B cell (primary cell): Measurements from ENCODE around the gene ZNF879. TPM values are rescaled to one million over a fixed set of nuclear protein-coding genes. Genes with fewer than 3 reads are reported as not detected.

Source experiments
- ATAC-seq: fragments of 200-7000 bp; cut with Tn5 transposase; one replicate; pipeline ENCODE4 v1.10.0; 2021; ENCODE audit warnings: low read depth, mild to moderate bottlenecking, moderate number of reproducible peaks, moderate library complexity
- CTCF ChIA-PET: fragments of 350-600 bp; sonication (Branson Sonifier 250); formaldehyde crosslinking; loops from one replicate; lab custom pipeline; 2021; ENCODE audit warnings: antibody characterized with exemption, inconsistent platforms; lab: Charles Lee
- POLR2A ChIA-PET: fragments of 350-600 bp; sonication (Branson Sonifier 250); formaldehyde crosslinking; loops from one replicate; lab custom pipeline; 2021; ENCODE audit warnings: antibody characterized with exemption; lab: Charles Lee
- DNase-seq: peaks from one replicate; pipeline ENCODE4 v3.0.0; 2013
- H2AFZ ChIP-seq: 2 replicates; pipeline ENCODE4 v1.6.1; 2012; ENCODE audit warnings: mild to moderate bottlenecking, low read depth, low read length; ENCODE audit not compliant: insufficient read depth, poor library complexity, severe bottlenecking
- H3K27ac ChIP-seq, 2 donors: 1 replicate in 1 of 2; 2 replicates in 1 of 2; pipeline ENCODE4 v1.5.1; 2012 to 2013; ENCODE audit warnings: low read length in 2 of 2, mild to moderate bottlenecking in 2 of 2, moderate library complexity in 1 of 2
- H3K27me3 ChIP-seq, 4 experiments: fragments of 200-600 bp in 1 of 4; sonication (generic) in 1 of 4; replicated peaks in 1 of 4; 1 replicate in 2 of 4; 2 replicates in 2 of 4; pipeline versions ENCODE4 v1.6.1 to v1.7.0; 2013 to 2016; ENCODE audit warnings: low read length in 3 of 4, mild to moderate bottlenecking in 2 of 4, mixed read lengths in 1 of 4, moderate library complexity in 1 of 4; ENCODE audit not compliant: insufficient read depth in 4 of 4, control insufficient read depth in 3 of 4; ENCODE audit errors: control extremely low read depth in 1 of 4
- H3K36me3 ChIP-seq, 2 experiments: replicated peaks in 1 of 2; 1 replicate in 1 of 2; 2 replicates in 1 of 2; pipeline versions ENCODE4 v1.6.1 to v1.7.1; 2013; ENCODE audit warnings: low read length in 1 of 2; ENCODE audit not compliant: insufficient read depth in 2 of 2, control insufficient read depth in 1 of 2; ENCODE audit errors: control extremely low read depth in 1 of 2, extremely low read depth in 1 of 2
- H3K4me1 ChIP-seq, 2 donors: fragments of 200-600 bp in 1 of 2; sonication (generic) in 1 of 2; 1 replicate in 1 of 2; 2 replicates in 1 of 2; pipeline versions ENCODE4 v1.5.1 to v1.6.1; 2013 to 2017; ENCODE audit warnings: low read length in 2 of 2; ENCODE audit not compliant: control insufficient read depth in 2 of 2, insufficient read depth in 2 of 2
- H3K4me2 ChIP-seq: replicated peaks from 2 replicates; pipeline ENCODE3; 2012; ENCODE audit warnings: mild to moderate bottlenecking, low read depth, low read length; ENCODE audit not compliant: poor library complexity, severe bottlenecking
- H3K4me3 ChIP-seq, 5 experiments: fragments of 200-600 bp in 1 of 5; sonication (generic) in 1 of 5; 1 replicate in 3 of 5; 2 replicates in 2 of 5; pipeline versions ENCODE4 v1.5.1 to v1.7.0; 2011 to 2016; ENCODE audit warnings: low read length in 4 of 5, mild to moderate bottlenecking in 4 of 5, low read depth in 2 of 5, control low read depth in 1 of 5, moderate library complexity in 1 of 5; ENCODE audit not compliant: insufficient read depth in 1 of 5; ENCODE audit errors: control extremely low read depth in 1 of 5, extremely low read depth in 1 of 5
- H3K79me2 ChIP-seq: fragments of 200-600 bp; sonication (generic); one replicate; pipeline ENCODE4 v1.6.0; 2016; ENCODE audit warnings: low read length; ENCODE audit not compliant: control insufficient read depth, insufficient read depth
- H3K9ac ChIP-seq: fragments of 200-600 bp; sonication (generic); 2 replicates; pipeline ENCODE4 v1.6.1; 2017; ENCODE audit warnings: mild to moderate bottlenecking, low read length, moderate library complexity
- H3K9me3 ChIP-seq, 3 donors: one replicate each; pipeline versions ENCODE4 v1.6.1 to v1.7.1; 2013; ENCODE audit warnings: low read length in 2 of 3; ENCODE audit not compliant: control insufficient read depth in 2 of 3, insufficient read depth in 1 of 3; ENCODE audit errors: control extremely low read depth in 1 of 3
- H4K20me1 ChIP-seq: 2 replicates; pipeline ENCODE4 v1.6.0; 2012; ENCODE audit warnings: mild to moderate bottlenecking, low read length; ENCODE audit not compliant: insufficient read depth, control insufficient read depth, poor library complexity, severe bottlenecking
- H3K27ac Mint-ChIP-seq: one replicate; pipeline ENCODE4 v1.8.0; 2021; ENCODE audit warnings: mixed read lengths
- H3K27me3 Mint-ChIP-seq: one replicate; pipeline ENCODE4 v1.8.0; 2021; ENCODE audit warnings: mixed read lengths
- H3K4me1 Mint-ChIP-seq: one replicate; pipeline ENCODE4 v1.8.0; 2021; ENCODE audit warnings: mixed read lengths
- H3K4me3 Mint-ChIP-seq: one replicate; pipeline ENCODE4 v1.8.0; 2021; ENCODE audit warnings: mixed read lengths
- H3K9me3 Mint-ChIP-seq: one replicate; pipeline ENCODE4 v1.8.0; 2022; ENCODE audit warnings: mixed read lengths; ENCODE audit not compliant: insufficient read depth
- EZH2 ChIP-seq: IDR thresholded peaks from 2 replicates; pipeline ENCODE4 v1.6.1; 2012; ENCODE audit warnings: borderline replicate concordance, low read depth, mild to moderate bottlenecking, moderate library complexity, low read length; ENCODE audit not compliant: insufficient read depth, poor library complexity, severe bottlenecking
- WGBS: methylation state at CpG from one replicate; pipeline ENCODE4 v1.1.5; 2013; ENCODE audit warnings: missing lambda C conversion rate; ENCODE audit not compliant: insufficient coverage; 5-methylcytosine and 5-hydroxymethylcytosine counted together
- intact Hi-C: fragments of 100-400 bp; cut with micrococcal nuclease; formaldehyde crosslinking; loops from one replicate; pipeline ENCODE4 v1.10.0; 2022
- polyA plus RNA-seq: library from polyadenylated mRNA; depleted of rRNA; stranded (reverse); fragments of >200 nt; gene quantifications from 2 replicates; pipeline ENCODE4 v1.2.3, GENCODE V29; 2012
- total RNA-seq, 2 donors: library from RNA; stranded (reverse); fragments of 120-200 nt in 1 of 2; gene quantifications; 1 replicate in 1 of 2; 2 replicates in 1 of 2; pipeline versions ENCODE4 v1.2.3 to v1.2.4, GENCODE V29; 2013 to 2022
- TF ChIP-seq, protein P1 (sequence below): fragments of 200-600 bp; IDR thresholded peaks from one replicate; pipeline ENCODE4 v1.8.0; 2022; ENCODE audit warnings: antibody characterized with exemption, mild to moderate bottlenecking

Gene ZNF879
- total and polyA plus RNA-seq, 2 donors (not counting 1 experiment from before 2014, with no cell fraction given), result 2.4 to 14.7 TPM

DNA sequence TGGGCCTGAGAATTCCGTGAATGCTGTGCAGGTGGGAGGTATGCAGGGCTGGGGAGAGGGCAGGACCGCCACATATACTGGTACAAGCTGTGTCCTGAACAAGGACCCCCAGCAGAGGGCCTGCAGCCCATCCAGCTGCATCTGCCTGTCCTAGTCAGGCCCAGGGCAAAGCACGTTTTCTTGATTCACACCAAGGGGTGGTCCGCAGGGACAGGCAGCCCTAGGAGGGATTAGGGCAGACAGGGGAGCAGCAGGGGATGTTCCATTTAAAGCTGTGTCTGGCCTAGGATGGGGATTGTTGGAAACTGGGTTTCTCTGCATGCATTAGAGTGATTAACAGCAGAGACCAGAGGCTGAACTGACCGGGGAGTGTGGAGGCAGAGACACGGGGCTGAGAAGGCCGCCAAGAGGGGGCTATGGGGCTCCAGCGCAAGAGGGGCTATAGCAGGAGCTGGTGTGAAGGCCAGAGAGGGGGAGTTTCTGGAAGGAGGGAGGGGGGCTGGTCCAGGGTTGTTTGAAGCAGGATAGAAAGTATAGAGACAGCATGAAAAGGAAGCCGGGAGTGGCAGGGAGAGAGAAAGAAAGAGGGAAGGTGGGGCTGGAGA, 31.2 kb upstream of the ZNF879 start:
- POLR2A ChIA-PET, result no interaction called here
- H3K4me3 Mint-ChIP-seq, result no peak overlapping the region
- WGBS, result 83% methylated on average over 9 of the region's 9 CpGs
- H3K9me3 ChIP-seq, result peaks cover 0 to 69% (median 4%) of the 10 kb centered on the region in 3 donors
- no peak overlapping the region for H3K27ac ChIP-seq
- H3K4me2 ChIP-seq, result no peak overlapping the region
- peaks cover 6% of the 10 kb centered on the region for H3K9me3 Mint-ChIP-seq
- DNase-seq (no peak), ATAC-seq (no peak)
- no peak overlapping the region for H3K4me3 ChIP-seq
- H3K9ac ChIP-seq, result no peak overlapping the region
- H3K27me3 Mint-ChIP-seq, result peaks cover 26% of the 10 kb centered on the region
- CTCF ChIA-PET, result no interaction called here
- H3K36me3 ChIP-seq, result no peaks in the 10 kb centered on the region
- H3K27ac Mint-ChIP-seq, result no peak overlapping the region
- TF ChIP-seq EZH2, result no peak
- TF ChIP-seq, protein P1, sequence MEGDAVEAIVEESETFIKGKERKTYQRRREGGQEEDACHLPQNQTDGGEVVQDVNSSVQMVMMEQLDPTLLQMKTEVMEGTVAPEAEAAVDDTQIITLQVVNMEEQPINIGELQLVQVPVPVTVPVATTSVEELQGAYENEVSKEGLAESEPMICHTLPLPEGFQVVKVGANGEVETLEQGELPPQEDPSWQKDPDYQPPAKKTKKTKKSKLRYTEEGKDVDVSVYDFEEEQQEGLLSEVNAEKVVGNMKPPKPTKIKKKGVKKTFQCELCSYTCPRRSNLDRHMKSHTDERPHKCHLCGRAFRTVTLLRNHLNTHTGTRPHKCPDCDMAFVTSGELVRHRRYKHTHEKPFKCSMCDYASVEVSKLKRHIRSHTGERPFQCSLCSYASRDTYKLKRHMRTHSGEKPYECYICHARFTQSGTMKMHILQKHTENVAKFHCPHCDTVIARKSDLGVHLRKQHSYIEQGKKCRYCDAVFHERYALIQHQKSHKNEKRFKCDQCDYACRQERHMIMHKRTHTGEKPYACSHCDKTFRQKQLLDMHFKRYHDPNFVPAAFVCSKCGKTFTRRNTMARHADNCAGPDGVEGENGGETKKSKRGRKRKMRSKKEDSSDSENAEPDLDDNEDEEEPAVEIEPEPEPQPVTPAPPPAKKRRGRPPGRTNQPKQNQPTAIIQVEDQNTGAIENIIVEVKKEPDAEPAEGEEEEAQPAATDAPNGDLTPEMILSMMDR, result no peak
- H4K20me1 ChIP-seq, result no peaks in the 10 kb centered on the region
- intact Hi-C loops, result no loop called here
- H2AFZ ChIP-seq, result no peak overlapping the region
- peaks cover 2% of the 10 kb centered on the region for H3K4me1 Mint-ChIP-seq
- H3K27me3 ChIP-seq, result peaks cover 0 to 14% (median 0%) of the 10 kb centered on the region in 4 experiments
- no peaks in the 10 kb centered on the region for H3K4me1 ChIP-seq
- no peaks in the 10 kb centered on the region for H3K79me2 ChIP-seq

DNA sequence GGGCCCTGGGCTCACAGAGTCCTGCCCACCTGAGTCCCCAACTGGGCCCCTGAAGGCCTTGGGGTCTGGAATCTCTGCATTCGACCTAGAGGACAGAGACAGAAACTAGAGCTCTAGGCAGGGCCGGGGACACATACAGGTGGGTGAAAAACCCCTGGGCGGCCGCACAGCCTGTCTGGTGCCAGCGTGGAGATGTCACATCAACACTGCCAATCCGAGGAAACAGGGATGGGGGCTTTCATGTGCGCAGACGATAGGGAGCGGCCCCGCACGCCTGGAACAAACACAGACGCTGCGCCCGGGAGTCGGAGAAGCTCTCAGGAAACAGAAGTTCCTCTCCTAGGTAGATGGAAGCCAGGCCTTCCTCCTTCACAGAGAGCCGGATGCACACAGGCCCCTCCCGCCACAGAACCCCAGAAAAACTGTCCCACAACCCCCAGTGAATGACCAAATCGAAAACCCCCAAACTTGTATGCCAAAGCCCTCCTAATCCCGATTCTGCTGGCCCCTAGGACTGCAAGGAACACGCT, 30.3 kb upstream of the ZNF879 start:
- Histone ChIP-seq H3K4me1 (no peaks in the 10 kb centered on the region), H3K79me2 (no peaks in the 10 kb centered on the region), H3K9ac (no peak overlapping the region), H3K9me3 (peaks cover 0 to 66% (median 4%) of the 10 kb centered on the region in 3 donors), H4K20me1 (no peaks in the 10 kb centered on the region), H3K4me2 (no peak overlapping the region), H2AFZ (no peak overlapping the region), H3K36me3 (no peaks in the 10 kb centered on the region), H3K27ac (no peak overlapping the region), H3K4me3 (no peak overlapping the region), H3K27me3 (peaks cover 0 to 14% (median 0%) of the 10 kb centered on the region in 4 experiments)
- 12% methylated on average over 20 of the region's 20 CpGs for WGBS
- DNase-seq, result no peak
- TF ChIP-seq EZH2, result no peak
- TF ChIP-seq, protein P1, result no peak
- H3K4me1 Mint-ChIP-seq, result peaks cover 2% of the 10 kb centered on the region
- ATAC-seq, result no peak
- intact Hi-C loops, result no loop called here
- H3K4me3 Mint-ChIP-seq, result no peak overlapping the region
- ChIA-PET POLR2A (no interaction called here), CTCF (no interaction called here)
- peaks cover 4% of the 10 kb centered on the region for H3K9me3 Mint-ChIP-seq
- no peak overlapping the region for H3K27ac Mint-ChIP-seq
- peaks cover 26% of the 10 kb centered on the region for H3K27me3 Mint-ChIP-seq
